ENCODE results near the gene OSBPL3. TPM values are rescaled to one million over a fixed set of nuclear protein-coding genes. Genes with fewer than 3 reads are reported as not detected.

The OSBPL3 gene
- total and polyA plus RNA-seq, 2 donors from 2014 or later: 8.6 to 40.5 TPM

- H3K27me3 ChIP-seq (ENCODE audit: control insufficient read depth, insufficient read depth, low read length): no peaks in the 10 kb centered on the region
- FAIRE-seq: no peak
- intact Hi-C loops (cut with DNase I): no loop called here
These were observed 229.4 kb downstream of the OSBPL3 start for GRCh38 chr7:24750441-24751055.

GRCh38 chr7:24748521-24748920 is 231.5 kb downstream of the OSBPL3 start:
- Histone ChIP-seq H3K27me3 (ENCODE audit: control insufficient read depth, insufficient read depth, low read length) (no peaks in the 10 kb centered on the region), H3K9ac (ENCODE audit: low read length in 3 of 3) (no peak overlapping the region), H3K9me3 (ENCODE audit: control insufficient read depth in 2 of 3, insufficient read depth in 1 of 3, low read length in 3 of 3) (no peaks in the 10 kb centered on the region), H3K27ac (ENCODE audit: low read depth in 2 of 2, low read length in 2 of 2) (no peak overlapping the region), H3K36me3 (ENCODE audit: control insufficient read depth in 2 of 3, insufficient read depth in 3 of 3, low read length in 3 of 3) (peaks cover 0 to 6% (median 0%) of the 10 kb centered on the region in 3 donors), H3K4me3 (ENCODE audit: low read length in 3 of 3) (no peak overlapping the region), H3K4me1 (ENCODE audit: control insufficient read depth in 2 of 3, insufficient read depth in 2 of 3, low read depth in 1 of 3, low read length in 3 of 3) (no peaks in the 10 kb centered on the region)
- DNase-seq: no peak
- TF ChIP-seq CTCF (IDR thresholded peaks at IDR 0.05; ENCODE audit: borderline replicate concordance, extremely low read depth, insufficient read depth): no peak
- no peak for FAIRE-seq
- intact Hi-C loops (cut with DNase I): no loop called here

More at GRCh38 chr7:24750441-24751055, 229.4 kb downstream of the OSBPL3 start:
- Histone ChIP-seq H3K4me1 (ENCODE audit: control insufficient read depth in 2 of 3, insufficient read depth in 2 of 3, low read depth in 1 of 3, low read length in 3 of 3) (no peaks in the 10 kb centered on the region), H3K9ac (ENCODE audit: low read length in 3 of 3) (no peak overlapping the region), H3K9me3 (ENCODE audit: control insufficient read depth in 2 of 3, insufficient read depth in 1 of 3, low read length in 3 of 3) (no peaks in the 10 kb centered on the region), H3K27ac (ENCODE audit: low read depth in 2 of 2, low read length in 2 of 2) (no peak overlapping the region), H3K36me3 (ENCODE audit: control insufficient read depth in 2 of 3, insufficient read depth in 3 of 3, low read length in 3 of 3) (no peaks in the 10 kb centered on the region), H3K4me3 (ENCODE audit: low read length in 3 of 3) (no peak overlapping the region)
- no peak for DNase-seq
- TF ChIP-seq CTCF (IDR thresholded peaks at IDR 0.05; ENCODE audit: borderline replicate concordance, extremely low read depth, insufficient read depth): no peak

Other genes starting within 250 kb of the OSBPL3 start
- gene GSDME, start 222.7 kb downstream of the OSBPL3 start, total RNA-seq: 11.7 TPM
- gene GSDME, start 222.7 kb downstream of the OSBPL3 start, polyA plus RNA-seq (ENCODE audit: insufficient read depth, low read depth, low replicate concordance): 16.8 TPM
- 94.3 TPM for gene CYCS, start 145.1 kb upstream of the OSBPL3 start, total RNA-seq
- gene CYCS, start 145.1 kb upstream of the OSBPL3 start, polyA plus RNA-seq (ENCODE audit: insufficient read depth, low read depth, low replicate concordance): 239 TPM
- gene NPVF, start 248.3 kb upstream of the OSBPL3 start, total RNA-seq: not detected
- gene NPVF, start 248.3 kb upstream of the OSBPL3 start, polyA plus RNA-seq (ENCODE audit: insufficient read depth, low read depth, low replicate concordance): not detected

All from kidney (tissue), 14 donors.